Cardiac septum (tissue), 1 donor: Measurements from ENCODE around the gene SPATC1L. TPM values are rescaled to one million over a fixed set of nuclear protein-coding genes. Genes with fewer than 3 reads are reported as not detected.
"Not testable (repeated sequence)": the region's sequence is repeated elsewhere in the genome, so short reads cannot be mapped to it uniquely, and the experiment has no call there.

Experiments
- DNase-seq: peaks from one replicate; pipeline ENCODE4 v3.0.0-alpha.2; 2020; ENCODE audit warnings: low spot score
- intact Hi-C: fragments of 100-400 bp; cut with DNase I; formaldehyde crosslinking; loops from one replicate; pipeline ENCODE4 v1.14.0; 2022
- total RNA-seq: library from RNA; stranded (reverse); fragmentation: NEBNext Ultra II Directional; extraction: Animal tissue kit (Norgen Biotek cat#: 25700); gene quantifications from one replicate; pipeline ENCODE4 v1.2.1, GENCODE V29; 2021
- donor health status: DM: no; HTN: no; CAD: no.

Gene SPATC1L
- total RNA-seq, 1 donor from 2014 or later, result 7.3 TPM

- DNase-seq, result peak; percentile 43
- intact Hi-C loops, result no loop called here
Measured at GRCh38 chr21:46171996-46172862, 12.0 kb downstream of the SPATC1L start.

GRCh38 chr21:46171585-46171984 lies 12.7 kb downstream of the SPATC1L start:
- DNase-seq, result peak; percentile 2
- intact Hi-C loops, result no loop called here

- DNase-seq, result peak; percentile 26
- intact Hi-C loops, result not testable (repeated sequence)
Measured at GRCh38 chr21:46170436-46171193, 13.6 kb downstream of the SPATC1L start.

DNA sequence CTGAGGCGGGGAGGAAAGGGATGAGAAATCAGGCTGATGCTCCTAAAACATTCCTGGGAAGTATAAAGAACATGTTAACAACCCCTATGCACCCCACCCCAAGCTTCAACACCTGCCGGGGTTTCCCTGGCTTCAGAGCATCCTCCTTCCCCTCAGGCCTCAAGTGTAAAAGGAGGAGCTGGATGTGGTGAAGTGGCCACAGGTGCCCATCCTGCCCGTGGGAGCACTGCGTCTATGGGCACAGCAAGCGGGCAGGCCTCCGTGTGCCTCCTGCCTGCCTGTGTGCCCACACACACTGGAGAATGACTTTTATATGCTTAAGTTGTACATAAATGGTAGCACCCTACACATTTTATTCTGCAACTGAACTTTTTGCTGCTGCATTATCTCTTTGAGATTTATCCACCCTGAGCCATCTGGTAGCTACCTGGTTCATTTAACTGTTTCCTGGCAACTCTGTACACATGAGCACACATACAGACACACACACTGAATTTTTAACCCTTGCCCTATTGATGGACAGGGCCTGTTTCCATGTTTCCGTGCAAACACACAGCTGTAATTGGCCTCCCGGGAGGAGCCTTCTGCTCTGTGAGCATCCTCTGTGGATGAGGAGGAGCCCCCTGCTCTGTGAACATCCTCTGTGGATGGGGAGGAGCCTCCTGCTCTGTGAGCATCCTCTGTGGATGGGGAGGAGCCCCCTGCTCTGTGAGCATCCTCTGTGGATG lies 15.4 kb downstream of the SPATC1L start:
- peak; percentile 17 for DNase-seq
- intact Hi-C loops, result no loop called here

GRCh38 chr21:46168238-46168637 lies 16.0 kb downstream of the SPATC1L start:
- DNase-seq, result peak; percentile 76

GRCh38 chr21:46165098-46165497 lies 19.2 kb downstream of the SPATC1L start:
- DNase-seq, result no peak
- intact Hi-C loops, result no loop called here

More at GRCh38 chr21:46168238-46168637, 16.0 kb downstream of the SPATC1L start:
- intact Hi-C loops, result no loop called here

DNA sequence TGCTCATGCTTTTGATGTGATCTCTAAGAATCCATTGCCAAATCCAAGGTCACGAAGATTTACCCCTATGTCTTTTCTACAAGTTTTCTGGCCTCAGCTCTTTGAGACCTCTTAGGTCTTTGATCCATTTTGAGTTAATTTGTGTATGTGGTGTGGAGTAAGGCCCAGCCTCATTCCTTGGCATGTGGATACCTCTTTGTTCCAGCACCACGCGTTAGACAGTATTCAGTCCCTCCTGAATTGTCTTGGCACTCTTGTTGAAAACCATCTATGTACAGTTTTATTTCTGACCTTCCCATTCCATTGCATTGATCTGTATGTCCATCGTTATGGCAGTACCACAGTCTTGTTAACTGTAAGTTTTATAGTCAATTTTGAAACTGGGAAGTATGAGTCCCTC lies 20.9 kb downstream of the SPATC1L start:
- intact Hi-C loops, result no loop called here
- DNase-seq, result no peak

DNA sequence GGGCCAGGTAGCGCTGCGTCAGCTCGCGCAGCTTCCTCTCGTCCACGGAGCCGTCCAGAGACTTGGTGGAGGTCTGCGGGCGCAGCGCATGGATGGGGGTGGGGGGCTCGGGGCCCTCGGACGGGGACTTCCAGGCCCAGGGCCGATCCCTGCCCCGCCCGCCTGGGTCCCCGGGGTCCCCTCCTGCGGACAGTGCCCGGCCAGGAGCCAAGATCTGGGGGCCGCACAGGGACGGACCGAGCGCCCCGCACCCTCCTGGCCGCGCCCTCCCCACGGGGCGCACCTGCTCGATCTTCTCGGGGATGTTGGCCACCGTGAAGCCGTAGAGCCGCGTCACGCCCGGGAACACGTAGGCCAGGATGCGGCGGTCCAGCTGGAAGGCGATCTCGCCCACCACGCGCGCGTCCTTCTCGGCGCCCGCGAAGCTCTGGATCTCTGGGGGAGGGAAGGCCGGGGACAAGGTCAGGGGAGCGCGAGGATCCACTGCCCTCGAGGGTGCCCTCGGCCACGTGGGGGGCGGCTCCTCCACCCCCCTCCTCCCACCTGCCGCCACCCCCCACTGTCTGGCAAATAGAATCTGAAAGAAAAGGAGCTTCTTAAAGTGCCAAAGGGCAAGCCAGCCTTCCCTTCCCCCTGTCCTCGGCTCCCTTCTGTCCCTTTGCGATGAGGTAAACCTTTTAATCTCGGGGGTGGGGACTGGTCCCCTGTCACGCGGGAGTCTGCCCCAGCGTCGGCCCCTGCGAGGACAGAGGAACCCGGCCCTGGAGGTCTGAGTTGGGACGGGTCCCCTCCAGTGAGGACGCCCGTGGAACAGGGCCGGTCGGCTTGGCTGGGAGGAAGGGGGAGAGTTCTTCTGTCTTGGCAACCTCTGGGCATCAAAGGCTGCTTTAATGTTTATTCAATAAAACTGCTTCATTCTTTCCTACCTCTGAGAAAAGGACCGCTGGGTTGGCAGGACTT lies 22.3 kb downstream of the SPATC1L start:
- intact Hi-C loops, result no loop called here
- DNase-seq, result peak; percentile 62

GRCh38 chr21:46160907-46161632 lies 23.2 kb downstream of the SPATC1L start:
- intact Hi-C loops, result no loop called here
- peak; percentile 49 for DNase-seq

DNA sequence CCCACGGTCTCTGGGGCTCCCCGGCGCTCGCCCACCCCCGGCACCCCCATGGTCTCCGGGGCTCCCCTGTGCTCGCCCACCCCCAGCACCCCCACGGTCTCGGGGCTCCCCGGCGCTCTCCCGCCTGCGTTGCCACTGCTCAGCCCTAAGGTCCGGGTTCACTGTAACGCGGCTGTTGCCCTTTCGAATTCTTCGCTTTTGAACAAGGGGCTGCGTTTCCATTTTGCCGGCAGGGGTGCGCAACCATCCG lies 23.7 kb downstream of the SPATC1L start:
- DNase-seq, result peak; percentile 10
- intact Hi-C loops, result no loop called here

- peak; percentile 54 for DNase-seq
Measured at GRCh38 chr21:46159841-46160656, 24.2 kb downstream of the SPATC1L start.

DNA sequence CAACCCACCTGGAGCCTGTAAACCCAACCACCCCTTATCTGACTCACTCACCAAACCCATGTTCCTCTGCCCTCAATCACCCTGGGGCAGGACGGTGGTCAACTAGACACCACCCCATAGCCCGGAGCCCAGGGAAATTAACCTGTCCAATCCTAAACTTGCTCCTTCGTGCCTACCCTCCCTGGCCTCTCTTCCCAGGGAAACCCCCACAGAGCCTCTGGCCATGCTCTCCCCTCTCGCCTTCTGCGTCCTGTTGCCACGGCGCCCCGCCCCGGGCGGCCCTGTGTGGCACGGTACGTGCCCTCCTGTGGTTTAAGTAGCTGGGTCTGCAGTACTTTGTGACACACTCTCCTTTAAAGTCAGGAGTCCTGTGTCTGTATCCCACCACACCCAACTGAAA lies 24.9 kb downstream of the SPATC1L start:
- intact Hi-C loops, result no loop called here
- DNase-seq, result no peak

More at GRCh38 chr21:46159841-46160656, 24.2 kb downstream of the SPATC1L start:
- intact Hi-C loops, result no loop called here

DNA sequence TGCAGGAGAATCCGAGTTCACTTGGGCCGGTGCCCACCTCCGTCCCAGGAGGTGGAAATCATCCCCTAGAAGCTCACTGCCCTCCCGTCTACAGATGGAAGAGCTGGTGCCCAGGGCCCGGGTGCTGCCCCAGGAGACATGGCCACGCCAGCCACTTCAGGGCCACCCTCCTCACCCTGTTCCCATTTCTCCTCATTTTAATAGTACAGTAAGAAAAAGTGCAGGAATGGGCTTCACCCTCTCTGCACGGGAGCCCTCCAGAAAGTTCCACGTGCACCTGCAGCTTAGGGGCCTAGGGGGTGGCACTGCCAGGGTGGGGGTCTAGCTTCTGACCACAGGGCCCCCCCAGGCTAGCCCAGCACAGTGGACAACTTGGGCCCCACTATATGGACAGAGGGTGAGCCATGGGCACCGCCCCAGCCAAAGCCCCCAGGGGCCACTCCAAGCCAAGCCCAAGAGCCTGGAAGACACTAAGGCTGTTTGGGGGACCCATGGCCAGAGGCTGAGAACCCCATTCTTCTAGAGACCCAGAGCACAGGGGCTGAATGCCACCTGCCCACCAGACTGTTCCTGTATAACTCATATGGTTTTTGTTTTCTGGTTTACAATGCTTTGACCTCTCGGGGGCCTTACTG lies 25.5 kb downstream of the SPATC1L start:
- intact Hi-C loops, result no loop called here
- DNase-seq, result peak; percentile 62

DNA sequence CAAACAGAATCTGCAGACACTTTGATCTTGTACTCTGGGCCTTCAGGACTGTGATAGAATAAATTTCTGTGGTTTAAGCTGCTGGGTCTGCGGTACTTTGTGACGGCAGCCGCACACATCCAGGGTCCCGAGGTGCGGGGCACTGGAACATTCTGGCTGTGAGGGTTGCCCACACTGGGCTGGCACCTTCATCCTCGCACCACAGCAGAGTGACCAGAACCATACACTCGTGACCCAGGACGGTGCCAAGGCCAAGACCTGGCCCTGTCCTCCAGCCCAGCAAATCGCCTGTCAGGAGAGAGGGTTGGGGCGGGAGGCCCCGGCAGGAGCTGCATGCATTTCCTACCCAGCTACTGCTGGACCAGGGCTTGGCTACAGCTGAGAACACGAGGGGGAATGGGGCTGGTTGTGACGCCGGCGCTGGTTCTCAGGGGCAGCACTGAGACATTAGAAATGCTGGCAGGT lies 26.2 kb downstream of the SPATC1L start:
- intact Hi-C loops, result no loop called here
- peak; percentile 55 for DNase-seq

- peak; percentile 43 for DNase-seq
- intact Hi-C loops, result no loop called here
Measured at GRCh38 chr21:46157396-46157986, 26.8 kb downstream of the SPATC1L start.

DNA sequence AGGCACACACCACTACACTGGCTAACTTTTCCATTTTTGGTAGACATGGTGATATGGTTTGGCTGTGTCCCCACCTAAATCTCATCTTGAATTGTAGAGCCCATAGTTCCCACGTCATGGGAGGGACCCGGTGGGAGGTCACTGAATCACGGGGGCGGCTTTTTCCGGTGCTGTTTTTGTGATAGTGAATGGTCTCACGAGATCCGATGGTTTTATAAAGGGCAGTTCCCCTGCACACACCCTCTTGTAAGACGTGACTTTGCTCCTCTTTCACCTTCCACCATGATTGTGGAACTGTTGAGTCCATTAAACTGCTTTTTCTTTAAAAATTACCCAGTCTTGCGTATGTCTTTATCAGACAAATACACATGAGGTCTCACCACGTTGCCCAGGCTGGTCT lies 27.6 kb downstream of the SPATC1L start:
- DNase-seq, result peak; percentile 46

DNA sequence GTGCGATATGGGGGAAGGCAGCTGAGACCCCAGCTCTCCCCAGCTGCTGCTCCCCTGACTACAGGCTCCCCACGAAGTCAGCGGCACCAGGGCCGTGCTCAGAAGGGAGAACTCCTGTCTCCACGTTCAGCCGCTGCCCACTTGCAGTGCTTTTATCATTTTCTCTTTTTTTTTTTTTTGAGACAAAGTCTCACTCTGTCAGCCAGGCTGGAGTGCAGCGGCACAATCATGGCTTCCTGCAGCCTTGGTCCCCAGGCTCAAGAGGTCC lies 27.9 kb downstream of the SPATC1L start:
- DNase-seq, result peak; percentile 47
- intact Hi-C loops, result no loop called here

More for the DNA sequence above, 27.6 kb downstream of the SPATC1L start:
- intact Hi-C loops, result no loop called here
